HG02870 (cell line): Measurements from ENCODE around the gene NCEH1.
A peak's percentile ranks its signal among the peaks of the same experiment; 100 is the strongest.
"Not testable (repeated sequence)": the region's sequence is repeated elsewhere in the genome, so short reads cannot be mapped to it uniquely, and the experiment has no call there.

Experiments used
- ATAC-seq: cut with Tn5 transposase; IDR thresholded peaks from one replicate; pipeline ENCODE4 v1.9.1; 2021; ENCODE audit warnings: mild to moderate bottlenecking, moderate library complexity; ENCODE audit not compliant: unreplicated experiment

NCEH1 gene

GRCh38 chr3:172679599-172679998 lies 31.3 kb downstream of the NCEH1 start:
- no peak for ATAC-seq

- no peak for ATAC-seq
Measured at GRCh38 chr3:172678068-172678467, 32.8 kb downstream of the NCEH1 start.

DNA sequence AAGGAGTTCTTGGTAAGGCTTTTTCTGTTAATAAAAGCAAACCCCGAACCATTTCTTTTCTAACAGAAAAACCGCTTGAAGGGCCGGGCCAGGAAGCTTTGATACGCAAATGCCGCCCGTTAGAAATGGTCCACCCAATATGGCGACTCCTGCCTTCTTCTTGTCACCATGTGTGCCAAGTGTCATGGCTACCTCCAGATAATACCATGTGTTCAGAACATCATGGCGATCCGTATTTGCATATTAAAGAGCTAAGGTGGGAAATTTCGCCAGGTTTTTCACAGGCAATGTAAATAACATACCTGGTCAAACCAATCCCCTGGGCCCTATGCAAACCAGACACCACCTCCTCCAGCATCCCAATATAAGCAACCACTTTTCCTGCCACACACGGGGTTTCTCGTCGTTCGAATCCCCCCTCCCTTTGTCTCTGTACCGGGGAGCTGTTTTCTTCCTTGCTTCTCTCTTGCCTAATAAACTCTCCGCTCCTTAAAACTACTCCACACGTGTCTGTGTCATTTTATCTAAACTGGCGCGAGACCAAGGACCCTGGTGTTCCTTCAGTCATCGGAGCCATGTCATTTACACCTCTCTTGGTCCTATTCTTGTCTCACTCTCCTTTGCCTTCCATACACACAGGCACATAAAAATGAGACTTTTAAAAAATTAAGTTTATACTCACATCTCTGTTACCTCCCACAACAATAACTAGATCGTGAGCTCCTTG lies 34.5 kb downstream of the NCEH1 start:
- ATAC-seq, result no peak

DNA sequence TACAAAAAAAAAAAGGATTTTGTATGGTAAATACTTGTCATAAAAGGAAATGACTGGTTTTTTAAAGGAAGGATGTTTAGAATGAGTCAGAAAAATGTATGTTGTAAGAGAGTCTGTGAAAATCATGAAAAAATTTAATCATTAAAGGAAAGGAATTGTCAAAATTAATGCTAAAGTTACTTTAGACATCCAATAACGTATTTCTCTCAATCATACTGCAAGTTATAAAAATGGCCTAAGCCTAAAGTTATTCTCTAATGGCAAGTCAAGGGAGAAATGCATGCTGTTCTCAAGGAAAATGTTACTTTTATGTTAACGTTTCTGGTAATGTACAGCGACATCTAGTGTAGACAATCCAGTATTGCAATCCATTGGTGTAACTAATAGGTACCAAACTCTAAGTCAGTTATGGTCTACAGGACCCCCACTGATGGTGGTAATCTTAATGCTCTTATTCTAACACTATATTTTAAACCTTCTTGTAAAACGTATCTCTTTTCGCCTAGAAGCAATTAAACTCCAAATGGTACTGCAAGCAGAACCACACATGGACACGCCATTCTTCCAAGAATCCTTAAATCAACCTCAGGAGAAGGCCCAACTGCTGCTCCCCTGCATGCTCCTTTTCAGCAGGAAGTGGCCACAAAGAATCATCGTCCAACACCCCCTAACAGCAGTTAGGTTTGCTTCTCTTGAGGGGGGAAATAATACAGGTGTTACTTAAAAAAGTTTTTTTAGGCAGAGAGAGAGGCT lies 35.2 kb downstream of the NCEH1 start:
- ATAC-seq, result no peak

GRCh38 chr3:172673210-172673679 lies 37.6 kb downstream of the NCEH1 start:
- peak; percentile 84 for ATAC-seq

DNA sequence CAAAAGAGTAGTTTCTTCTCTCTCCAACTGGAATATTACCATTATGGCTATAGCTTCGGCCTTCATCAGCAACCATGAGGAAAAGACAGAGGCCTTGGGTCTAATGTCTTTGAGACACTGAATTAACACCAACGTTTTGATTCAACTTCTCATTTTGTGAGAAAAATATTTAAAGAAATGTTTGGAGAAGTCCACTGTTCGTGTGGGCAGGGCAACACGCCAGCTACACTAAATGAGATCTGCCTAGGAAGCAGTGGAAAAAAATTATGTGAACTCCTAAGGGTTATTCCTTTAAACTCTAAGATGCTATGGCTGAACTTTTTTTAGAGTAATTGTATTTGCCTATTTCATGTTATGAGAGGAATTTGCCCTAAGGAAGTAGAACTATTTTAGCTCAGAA lies 41.8 kb downstream of the NCEH1 start:
- no peak for ATAC-seq

DNA sequence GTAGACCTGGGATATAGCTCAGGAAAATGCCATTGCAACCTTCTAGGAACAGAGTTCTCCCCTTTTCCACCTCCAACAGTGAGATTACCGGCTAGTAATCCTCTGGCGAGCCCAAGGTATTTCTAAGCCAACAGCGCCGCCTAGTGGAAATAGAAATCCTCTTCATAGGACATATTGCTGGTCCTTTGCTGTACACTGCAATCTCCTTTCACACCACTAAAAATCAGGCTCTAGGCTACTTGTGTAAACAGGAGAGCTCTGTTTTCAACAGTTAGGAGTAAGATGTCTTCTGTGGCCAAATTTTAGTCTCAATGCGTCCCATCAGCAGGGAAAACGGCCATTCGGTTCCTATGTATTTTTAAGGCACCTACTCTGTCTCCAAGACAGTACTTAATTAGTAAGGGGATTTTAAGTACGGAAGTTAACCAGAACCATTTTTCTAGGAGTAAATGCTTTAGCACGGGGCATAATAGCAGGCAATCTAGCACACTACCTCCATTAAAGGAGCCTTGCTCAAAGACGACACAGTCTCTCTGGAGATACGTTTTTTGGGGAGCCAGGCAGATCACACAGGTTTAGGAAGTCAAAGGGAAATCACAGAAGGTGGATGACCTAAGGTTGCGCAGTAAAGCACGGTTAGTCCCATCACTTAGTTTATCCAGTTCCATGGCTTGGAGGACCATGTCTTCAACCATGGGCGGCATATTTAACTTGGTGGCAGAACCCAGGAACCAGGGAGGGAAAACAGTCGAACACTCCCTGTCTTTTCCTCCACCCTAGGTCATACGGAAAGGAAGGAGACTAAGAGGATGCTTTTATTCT lies 43.8 kb downstream of the NCEH1 start:
- peak; percentile 96 for ATAC-seq

DNA sequence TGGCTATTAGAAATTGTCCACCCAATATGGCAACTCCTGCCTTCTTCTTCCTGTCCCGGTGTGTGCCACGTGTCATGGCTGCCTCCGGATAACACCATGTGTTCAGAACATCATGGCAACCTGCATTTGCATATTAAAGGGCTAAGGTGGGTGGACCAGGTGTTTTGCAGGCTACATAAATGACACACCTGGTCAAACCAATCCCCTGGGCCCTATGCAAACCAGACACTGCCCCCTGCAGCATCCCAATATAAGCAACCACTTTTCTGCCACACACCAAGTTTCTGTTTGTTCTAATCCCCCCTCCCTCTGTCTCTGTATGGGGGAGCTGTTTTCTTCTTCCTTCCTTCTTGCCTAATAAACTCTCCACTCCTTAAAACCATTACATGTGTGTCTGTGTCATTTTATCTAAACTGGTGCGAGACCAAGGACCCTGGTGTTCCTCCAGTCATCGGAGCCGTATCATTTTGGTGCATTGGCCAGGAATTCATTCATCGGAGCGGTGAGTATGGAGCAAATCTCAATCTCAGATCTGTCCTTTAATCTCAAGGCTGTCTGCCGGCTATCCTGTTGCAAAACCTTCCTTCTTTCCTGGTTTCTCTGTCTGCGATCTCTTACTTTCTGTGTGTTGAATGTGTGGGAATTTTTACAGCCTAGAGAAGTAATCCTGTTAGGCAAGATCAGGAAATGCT lies 44.5 kb downstream of the NCEH1 start:
- ATAC-seq, result no peak

GRCh38 chr3:172665510-172665909 lies 45.4 kb downstream of the NCEH1 start:
- not testable (repeated sequence) for ATAC-seq

GRCh38 chr3:172660421-172660820 lies 50.4 kb downstream of the NCEH1 start:
- ATAC-seq, result not testable (repeated sequence)

DNA sequence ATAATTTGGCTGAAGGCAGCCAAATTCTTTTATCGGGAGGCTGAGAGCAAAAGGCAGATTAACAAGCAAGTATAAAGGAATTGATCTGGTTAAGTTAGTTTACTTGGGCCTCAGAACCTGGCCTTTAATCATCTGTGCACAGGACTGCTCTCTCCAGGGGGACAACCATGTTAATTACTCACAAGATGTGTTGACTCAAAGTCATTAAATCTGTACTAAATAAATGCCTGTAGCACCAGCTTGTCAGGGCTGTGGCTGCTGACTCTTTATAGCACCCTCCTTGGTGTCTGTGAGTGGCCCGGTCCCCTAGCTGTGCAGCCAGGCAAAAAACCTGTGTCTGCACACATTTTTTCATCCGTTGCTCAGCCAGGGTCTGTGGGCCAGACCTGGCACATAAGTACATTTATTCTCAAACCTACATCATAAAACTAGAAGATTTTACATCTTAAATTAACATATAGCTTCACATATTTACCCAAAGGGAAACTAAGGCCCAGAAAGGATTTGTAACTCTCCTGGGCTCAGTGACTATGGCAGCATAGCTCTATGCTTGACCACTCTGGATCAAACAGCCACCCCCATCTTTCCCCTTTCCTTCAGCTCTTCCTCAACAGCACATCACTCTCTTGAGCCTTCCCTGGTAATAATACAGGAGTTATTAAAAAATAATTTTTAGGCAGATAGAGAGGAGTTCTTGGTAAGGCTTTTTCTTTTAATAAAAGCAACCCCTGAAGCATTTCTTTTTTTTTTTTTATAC lies 51.4 kb downstream of the NCEH1 start:
- no peak for ATAC-seq

GRCh38 chr3:172658344-172659245 lies 52.3 kb downstream of the NCEH1 start:
- no peak for ATAC-seq

DNA sequence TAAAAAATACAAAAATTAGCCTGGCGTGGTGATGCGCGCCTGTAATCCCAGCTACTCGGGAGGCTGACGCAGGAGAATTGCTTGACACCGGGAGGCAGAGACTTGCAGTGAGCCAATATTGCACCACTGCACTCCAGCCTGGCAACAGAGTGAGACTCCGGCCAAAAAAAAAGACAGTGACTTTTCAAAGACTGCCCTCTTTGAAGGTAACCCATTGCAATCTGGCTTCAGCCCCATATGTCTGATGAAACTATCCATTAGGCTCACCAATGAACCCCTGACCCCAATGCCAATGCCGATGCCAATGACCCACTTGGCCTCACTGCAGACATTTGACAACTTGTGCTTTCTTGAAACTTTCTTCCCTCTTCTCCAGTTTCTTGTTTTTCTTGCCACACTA lies 54.3 kb downstream of the NCEH1 start:
- ATAC-seq, result no peak

DNA sequence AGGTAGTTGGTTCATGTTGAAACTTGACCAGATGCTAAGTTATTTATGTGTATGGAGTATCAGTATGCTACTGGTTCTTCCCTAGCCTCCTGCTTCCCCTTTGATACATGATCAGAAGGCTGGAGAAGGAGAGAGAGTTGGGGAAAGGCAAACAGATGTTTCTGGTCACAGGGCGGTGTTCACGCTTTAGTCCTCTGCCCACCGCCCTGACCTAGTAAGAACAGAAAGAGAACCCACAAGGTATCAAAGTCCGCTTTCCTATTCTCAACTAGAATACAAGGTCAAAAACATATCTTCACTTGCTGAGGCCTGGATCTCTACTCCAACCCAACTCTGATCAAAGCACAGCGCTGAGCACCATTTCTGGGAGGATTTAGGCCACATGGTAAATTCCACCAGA lies 55.5 kb downstream of the NCEH1 start:
- ATAC-seq, result no peak

DNA sequence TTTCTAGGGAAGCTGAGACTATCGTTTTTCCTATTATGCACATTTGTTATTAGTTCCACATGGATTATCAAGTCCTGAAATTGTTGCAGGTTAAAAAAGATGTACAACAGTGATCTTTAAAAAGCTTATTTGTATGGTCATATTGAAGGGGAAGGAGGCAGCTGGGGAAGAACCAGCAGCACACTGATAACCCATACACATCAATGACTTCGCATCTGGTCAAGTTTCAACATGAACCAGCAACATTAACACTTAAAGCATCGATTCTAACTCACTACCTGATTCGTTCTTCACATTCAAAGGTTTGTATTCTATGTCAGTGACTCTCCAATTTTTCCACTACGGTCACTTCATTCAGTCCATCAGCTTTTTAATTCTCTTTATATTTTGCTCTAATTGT lies 56.4 kb downstream of the NCEH1 start:
- ATAC-seq, result no peak

DNA sequence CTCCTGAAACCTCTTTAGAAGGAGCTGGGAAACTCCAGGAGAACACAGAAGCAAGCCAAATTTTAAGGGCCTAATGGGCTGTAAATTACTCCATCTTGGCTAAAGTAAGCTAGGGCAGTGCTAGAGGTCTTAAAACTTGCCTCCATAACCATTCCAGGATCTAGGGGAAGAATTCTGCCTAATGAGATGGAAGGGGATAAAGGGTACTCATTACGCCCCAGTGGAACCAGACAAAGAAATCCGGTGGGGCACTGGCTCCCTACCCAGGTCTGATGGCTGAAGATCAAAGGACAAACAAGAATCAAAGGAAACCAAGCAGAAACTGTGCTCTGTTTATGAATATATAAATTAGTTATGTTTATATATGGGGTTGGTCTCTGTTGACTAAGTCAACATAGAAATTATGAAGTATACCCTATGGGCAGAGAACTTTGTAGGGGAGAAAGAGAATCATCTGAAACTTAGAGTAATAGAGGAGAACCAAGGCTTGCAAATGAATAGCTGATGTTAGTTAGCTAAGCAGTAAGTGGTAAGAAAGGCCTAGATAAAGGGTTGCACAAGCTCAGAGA lies 57.8 kb downstream of the NCEH1 start:
- ATAC-seq, result no peak

GRCh38 chr3:172651936-172652625 lies 58.8 kb downstream of the NCEH1 start:
- no peak for ATAC-seq

DNA sequence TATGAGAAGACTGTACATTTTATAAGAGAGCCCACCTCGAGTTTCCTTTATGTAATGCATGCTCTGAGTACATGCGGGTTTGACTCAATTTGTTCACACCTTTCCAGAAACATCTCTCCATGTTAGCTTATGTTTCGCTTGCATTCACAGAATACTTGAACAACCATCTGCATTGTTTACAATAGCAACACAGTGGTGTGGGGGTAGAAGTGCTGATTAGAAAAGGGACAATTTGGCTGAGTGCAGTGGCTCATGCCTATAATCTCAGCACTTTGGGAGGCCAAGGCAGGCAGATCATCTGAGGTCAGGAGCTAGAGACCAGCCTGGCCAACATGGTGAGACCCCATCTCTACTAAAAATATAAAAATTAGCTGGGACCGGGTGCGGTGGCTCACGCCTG lies 60.9 kb downstream of the NCEH1 start:
- no peak for ATAC-seq
